HepG2 (cell line): ENCODE data around the gene MT1M. TPM values are rescaled to one million over a fixed set of nuclear protein-coding genes. Genes with fewer than 3 reads are reported as not detected.

Experiments
- EED ChIP-seq: sonication (generic); formaldehyde crosslinking; IDR thresholded peaks from 2 replicates; pipeline ENCODE4 v1.5.0; 2020; ENCODE audit warnings: mild to moderate bottlenecking, missing genetic modification reagents
- ETV6 ChIP-seq: sonication (generic); formaldehyde crosslinking; conservative IDR thresholded peaks from 2 replicates; pipeline ENCODE4 v1.4.0; 2020; ENCODE audit warnings: missing genetic modification reagents
- GTF3A ChIP-seq: sonication (generic); formaldehyde crosslinking; conservative IDR thresholded peaks from 2 replicates; pipeline ENCODE4 v1.4.0; 2020; ENCODE audit warnings: mild to moderate bottlenecking, missing genetic modification reagents
- MXI1 ChIP-seq: IDR thresholded peaks from 3 replicates; pipeline ENCODE4 v1.6.1; 2012; ENCODE audit warnings: low read depth, low read length, inconsistent platforms, borderline replicate concordance
- SP4 ChIP-seq: sonication (generic); formaldehyde crosslinking; IDR thresholded peaks from 2 replicates; pipeline ENCODE4 v1.8.1; 2023; ENCODE audit warnings: mild to moderate bottlenecking, missing genetic modification reagents
- WIZ ChIP-seq: sonication (generic); formaldehyde crosslinking; IDR thresholded peaks from 2 replicates; pipeline ENCODE4 v1.5.1; 2020; ENCODE audit warnings: mild to moderate bottlenecking, missing genetic modification reagents
- ZNF441 ChIP-seq: sonication (generic); formaldehyde crosslinking; IDR thresholded peaks from 2 replicates; pipeline ENCODE4 v1.7.0; 2021; ENCODE audit warnings: missing genetic modification reagents, borderline replicate concordance
- ZNF501 ChIP-seq: sonication (generic); formaldehyde crosslinking; IDR thresholded peaks from 2 replicates; pipeline ENCODE4 v1.5.1; 2020; ENCODE audit warnings: mild to moderate bottlenecking, moderate library complexity, missing genetic modification reagents
- ZNF510 ChIP-seq: sonication (generic); formaldehyde crosslinking; IDR thresholded peaks from 2 replicates; pipeline ENCODE4 v1.4.0; 2020; ENCODE audit warnings: low read depth, mild to moderate bottlenecking, missing genetic modification reagents
- ZNF850 ChIP-seq: sonication (generic); formaldehyde crosslinking; conservative IDR thresholded peaks from 2 replicates; pipeline ENCODE4 v1.9.0; 2021; ENCODE audit warnings: mild to moderate bottlenecking, missing genetic modification reagents
- polyA plus RNA-seq, 8 experiments: library from polyadenylated mRNA; depleted of rRNA in 3 of 8; stranded (reverse) in 7 of 8; unstranded in 1 of 8; fragments of >200 nt; fragmentation: Illumina TruSeq in 4 of 8; extraction: Trizol in 4 of 8; gene quantifications; 2 replicates each; pipeline versions ENCODE4 v1.2.1 to v1.2.3, GENCODE V29; 2011 to 2016; ENCODE audit warnings: low read depth in 4 of 8, missing spikeins in 1 of 8, mixed read lengths in 1 of 8; ENCODE audit not compliant: insufficient read depth in 1 of 8
- total RNA-seq, 5 experiments: library from RNA; depleted of rRNA; stranded (reverse); fragments of >200 nt; fragmentation: Illumina TruSeq; extraction: Trizol; gene quantifications; 2 replicates each; pipeline ENCODE4 v1.2.3, GENCODE V29; 2016; ENCODE audit warnings: low read depth in 1 of 5
- TF ChIP-seq, protein P1 (sequence below), 2 experiments: sonication (generic) in 1 of 2; formaldehyde crosslinking in 1 of 2; IDR thresholded peaks; 2 replicates each; pipeline versions ENCODE4 v1.4.0 to v1.6.1; 2018 to 2020; ENCODE audit warnings: missing genetic modification reagents in 2 of 2, borderline replicate concordance in 1 of 2, low read depth in 1 of 2, mild to moderate bottlenecking in 1 of 2, missing biosample characterization in 1 of 2
- TF ChIP-seq, protein P2 (sequence below): sonication (generic); formaldehyde crosslinking; IDR thresholded peaks from 2 replicates; pipeline ENCODE4 v1.5.0; 2020; ENCODE audit warnings: missing genetic modification reagents
- TF ChIP-seq, protein P3 (sequence below): sonication (generic); formaldehyde crosslinking; IDR thresholded peaks from 2 replicates; pipeline ENCODE4 v1.4.0; 2020; ENCODE audit warnings: missing genetic modification reagents
- TF ChIP-seq, protein P4 (sequence below), 2 experiments: fragments of 450-650 bp in 1 of 2; sonication (generic) in 1 of 2; formaldehyde crosslinking in 1 of 2; IDR thresholded peaks; 2 replicates each; pipeline versions ENCODE4 v1.6.1 to v1.8.0; 2016 to 2022; ENCODE audit warnings: antibody characterized with exemption in 1 of 2, mild to moderate bottlenecking in 1 of 2, missing genetic modification reagents in 1 of 2

MT1M gene
- total and polyA plus RNA-seq, 2 of the 13 experiments (the other 11 are each of a cell fraction or from before 2014, with no cell fraction given): 4.6 TPM; not detected in 1

DNA sequence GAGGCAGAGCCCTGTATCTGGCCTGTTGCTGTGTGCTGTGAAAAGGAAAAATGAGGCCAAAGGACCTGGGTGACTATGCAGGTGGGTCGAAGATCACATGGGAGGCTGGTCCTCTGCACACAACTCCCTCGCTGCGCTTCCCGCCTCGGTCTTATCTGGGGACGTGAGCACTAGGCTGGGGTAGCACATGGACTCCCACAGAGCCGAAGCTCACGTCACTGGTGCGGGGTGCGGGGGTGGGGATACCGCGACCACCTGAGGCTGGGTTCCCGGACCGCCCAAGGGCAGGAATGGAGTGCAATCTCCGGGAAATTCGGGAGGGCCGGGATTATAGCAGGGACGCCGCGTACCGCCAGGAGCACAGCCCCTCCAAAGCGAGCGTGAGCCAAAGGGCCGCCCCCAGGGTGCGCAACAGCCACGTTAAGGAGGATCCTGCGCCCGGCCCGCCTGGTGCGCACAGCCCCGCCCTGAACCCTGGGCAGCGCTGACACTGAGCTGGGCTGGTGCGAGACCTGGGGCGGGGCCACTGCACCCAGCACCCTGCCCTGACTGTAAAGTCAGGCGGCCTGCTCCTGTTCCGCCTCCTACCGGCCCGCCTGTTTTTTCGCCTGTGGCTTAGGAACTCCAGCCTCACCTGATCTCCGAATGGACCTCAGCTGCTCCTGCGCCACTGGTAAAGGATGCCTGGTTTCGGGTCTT is 10.8 kb downstream of the MT1M start (continued):
- TF ChIP-seq, protein P1, sequence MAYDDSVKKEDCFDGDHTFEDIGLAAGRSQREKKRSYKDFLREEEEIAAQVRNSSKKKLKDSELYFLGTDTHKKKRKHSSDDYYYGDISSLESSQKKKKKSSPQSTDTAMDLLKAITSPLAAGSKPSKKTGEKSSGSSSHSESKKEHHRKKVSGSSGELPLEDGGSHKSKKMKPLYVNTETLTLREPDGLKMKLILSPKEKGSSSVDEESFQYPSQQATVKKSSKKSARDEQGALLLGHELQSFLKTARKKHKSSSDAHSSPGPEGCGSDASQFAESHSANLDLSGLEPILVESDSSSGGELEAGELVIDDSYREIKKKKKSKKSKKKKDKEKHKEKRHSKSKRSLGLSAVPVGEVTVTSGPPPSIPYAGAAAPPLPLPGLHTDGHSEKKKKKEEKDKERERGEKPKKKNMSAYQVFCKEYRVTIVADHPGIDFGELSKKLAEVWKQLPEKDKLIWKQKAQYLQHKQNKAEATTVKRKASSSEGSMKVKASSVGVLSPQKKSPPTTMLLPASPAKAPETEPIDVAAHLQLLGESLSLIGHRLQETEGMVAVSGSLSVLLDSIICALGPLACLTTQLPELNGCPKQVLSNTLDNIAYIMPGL (CRISPR knock-in tag; IDR thresholded peaks at IDR 0.05; ENCODE audit: borderline replicate concordance in 1 of 2, low read depth in 1 of 2): peak in 1 of 2 experiments; percentile 52; a peak in 1 of 4 replicates
- TF ChIP-seq ZNF510 (CRISPR knock-in tag) (no peak), ZNF441 (CRISPR knock-in tag) (peak; percentile 76; the same call in 1 of the 2 replicates), ETV6 (no peak), EED (CRISPR knock-in tag) (no peak), SP4 (no peak), ZNF501 (CRISPR knock-in tag) (peak; percentile 72; the same call in 1 of the 2 replicates), MXI1 (no peak), WIZ (no peak), GTF3A (CRISPR knock-in tag) (no peak), ZNF850 (CRISPR knock-in tag) (no peak)
- TF ChIP-seq, protein P2, sequence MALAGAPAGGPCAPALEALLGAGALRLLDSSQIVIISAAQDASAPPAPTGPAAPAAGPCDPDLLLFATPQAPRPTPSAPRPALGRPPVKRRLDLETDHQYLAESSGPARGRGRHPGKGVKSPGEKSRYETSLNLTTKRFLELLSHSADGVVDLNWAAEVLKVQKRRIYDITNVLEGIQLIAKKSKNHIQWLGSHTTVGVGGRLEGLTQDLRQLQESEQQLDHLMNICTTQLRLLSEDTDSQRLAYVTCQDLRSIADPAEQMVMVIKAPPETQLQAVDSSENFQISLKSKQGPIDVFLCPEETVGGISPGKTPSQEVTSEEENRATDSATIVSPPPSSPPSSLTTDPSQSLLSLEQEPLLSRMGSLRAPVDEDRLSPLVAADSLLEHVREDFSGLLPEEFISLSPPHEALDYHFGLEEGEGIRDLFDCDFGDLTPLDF: no peak
- TF ChIP-seq, protein P3, sequence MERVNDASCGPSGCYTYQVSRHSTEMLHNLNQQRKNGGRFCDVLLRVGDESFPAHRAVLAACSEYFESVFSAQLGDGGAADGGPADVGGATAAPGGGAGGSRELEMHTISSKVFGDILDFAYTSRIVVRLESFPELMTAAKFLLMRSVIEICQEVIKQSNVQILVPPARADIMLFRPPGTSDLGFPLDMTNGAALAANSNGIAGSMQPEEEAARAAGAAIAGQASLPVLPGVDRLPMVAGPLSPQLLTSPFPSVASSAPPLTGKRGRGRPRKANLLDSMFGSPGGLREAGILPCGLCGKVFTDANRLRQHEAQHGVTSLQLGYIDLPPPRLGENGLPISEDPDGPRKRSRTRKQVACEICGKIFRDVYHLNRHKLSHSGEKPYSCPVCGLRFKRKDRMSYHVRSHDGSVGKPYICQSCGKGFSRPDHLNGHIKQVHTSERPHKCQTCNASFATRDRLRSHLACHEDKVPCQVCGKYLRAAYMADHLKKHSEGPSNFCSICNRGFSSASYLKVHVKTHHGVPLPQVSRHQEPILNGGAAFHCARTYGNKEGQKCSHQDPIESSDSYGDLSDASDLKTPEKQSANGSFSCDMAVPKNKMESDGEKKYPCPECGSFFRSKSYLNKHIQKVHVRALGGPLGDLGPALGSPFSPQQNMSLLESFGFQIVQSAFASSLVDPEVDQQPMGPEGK (CRISPR knock-in tag): peak; percentile 44; the same call in 1 of the 2 replicates
- TF ChIP-seq, protein P4, sequence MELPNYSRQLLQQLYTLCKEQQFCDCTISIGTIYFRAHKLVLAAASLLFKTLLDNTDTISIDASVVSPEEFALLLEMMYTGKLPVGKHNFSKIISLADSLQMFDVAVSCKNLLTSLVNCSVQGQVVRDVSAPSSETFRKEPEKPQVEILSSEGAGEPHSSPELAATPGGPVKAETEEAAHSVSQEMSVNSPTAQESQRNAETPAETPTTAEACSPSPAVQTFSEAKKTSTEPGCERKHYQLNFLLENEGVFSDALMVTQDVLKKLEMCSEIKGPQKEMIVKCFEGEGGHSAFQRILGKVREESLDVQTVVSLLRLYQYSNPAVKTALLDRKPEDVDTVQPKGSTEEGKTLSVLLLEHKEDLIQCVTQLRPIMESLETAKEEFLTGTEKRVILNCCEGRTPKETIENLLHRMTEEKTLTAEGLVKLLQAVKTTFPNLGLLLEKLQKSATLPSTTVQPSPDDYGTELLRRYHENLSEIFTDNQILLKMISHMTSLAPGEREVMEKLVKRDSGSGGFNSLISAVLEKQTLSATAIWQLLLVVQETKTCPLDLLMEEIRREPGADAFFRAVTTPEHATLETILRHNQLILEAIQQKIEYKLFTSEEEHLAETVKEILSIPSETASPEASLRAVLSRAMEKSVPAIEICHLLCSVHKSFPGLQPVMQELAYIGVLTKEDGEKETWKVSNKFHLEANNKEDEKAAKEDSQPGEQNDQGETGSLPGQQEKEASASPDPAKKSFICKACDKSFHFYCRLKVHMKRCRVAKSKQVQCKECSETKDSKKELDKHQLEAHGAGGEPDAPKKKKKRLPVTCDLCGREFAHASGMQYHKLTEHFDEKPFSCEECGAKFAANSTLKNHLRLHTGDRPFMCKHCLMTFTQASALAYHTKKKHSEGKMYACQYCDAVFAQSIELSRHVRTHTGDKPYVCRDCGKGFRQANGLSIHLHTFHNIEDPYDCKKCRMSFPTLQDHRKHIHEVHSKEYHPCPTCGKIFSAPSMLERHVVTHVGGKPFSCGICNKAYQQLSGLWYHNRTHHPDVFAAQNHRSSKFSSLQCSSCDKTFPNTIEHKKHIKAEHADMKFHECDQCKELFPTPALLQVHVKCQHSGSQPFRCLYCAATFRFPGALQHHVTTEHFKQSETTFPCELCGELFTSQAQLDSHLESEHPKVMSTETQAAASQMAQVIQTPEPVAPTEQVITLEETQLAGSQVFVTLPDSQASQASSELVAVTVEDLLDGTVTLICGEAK (IDR thresholded peaks at IDR 0.05): no peak
- TF ChIP-seq, protein P4 (CRISPR knock-in tag; IDR thresholded peaks at IDR 0.05): no peak
